Tibial nerve (tissue), 4 donors: ENCODE results near the gene C1QL2. TPM values are rescaled to one million over a fixed set of nuclear protein-coding genes. Genes with fewer than 3 reads are reported as not detected.

ENCODE experiments used
- DNase-seq, 2 donors: peaks; one replicate each; pipeline ENCODE4 v3.0.0-alpha.2; 2019; ENCODE audit warnings: low spot score in 2 of 2
- H3K27ac ChIP-seq, 4 donors: fragments of 200-600 bp; sonication (generic) in 3 of 4; one replicate each; pipeline ENCODE4 v1.5.1; 2017 to 2019; ENCODE audit warnings: mild to moderate bottlenecking in 1 of 4
- H3K27me3 ChIP-seq, 2 donors: fragments of 200-600 bp; sonication (generic) in 1 of 2; one replicate each; pipeline versions ENCODE4 v1.5.1 to v1.6.0; 2017 to 2019
- H3K36me3 ChIP-seq, 3 donors: fragments of 200-600 bp; sonication (generic); one replicate each; pipeline ENCODE4 v1.5.1; 2018 to 2019
- H3K4me1 ChIP-seq, 4 donors: fragments of 200-600 bp; sonication (generic) in 3 of 4; one replicate each; pipeline ENCODE4 v1.5.1; 2017 to 2019
- H3K4me3 ChIP-seq, 4 donors: fragments of 200-600 bp; sonication (generic) in 3 of 4; one replicate each; pipeline ENCODE4 v1.5.1; 2017 to 2019; ENCODE audit warnings: mild to moderate bottlenecking in 1 of 4, moderate library complexity in 1 of 4
- H3K9me3 ChIP-seq, 4 donors: fragments of 200-600 bp; sonication (generic) in 3 of 4; one replicate each; pipeline ENCODE4 v1.5.1; 2017 to 2019
- CTCF ChIP-seq, 5 experiments: fragments of 200-600 bp in 3 of 5; fragments of 450-650 bp in 2 of 5; sonication (generic) in 3 of 5; IDR thresholded peaks; one replicate each; pipeline ENCODE4 v1.5.1; 2016 to 2019; ENCODE audit warnings: antibody characterized with exemption in 5 of 5, mild to moderate bottlenecking in 3 of 5, moderate library complexity in 2 of 5
- EP300 ChIP-seq, 2 donors: sonication (generic); formaldehyde crosslinking; IDR thresholded peaks; one replicate each; pipeline ENCODE4 v1.6.1; 2017; ENCODE audit warnings: antibody characterized with exemption in 2 of 2, mild to moderate bottlenecking in 1 of 2
- POLR2A ChIP-seq, 2 donors: fragments of 450-650 bp; IDR thresholded peaks; one replicate each; pipeline ENCODE4 v1.6.1; 2017; ENCODE audit warnings: antibody characterized with exemption in 2 of 2, mild to moderate bottlenecking in 2 of 2, moderate library complexity in 2 of 2
- WGBS, 2 donors: methylation state at CpG; one replicate each; pipeline ENCODE4 v1.1.5; 2018; 5-methylcytosine and 5-hydroxymethylcytosine counted together
- total RNA-seq, 4 donors: library from RNA; depleted of rRNA; stranded (reverse); fragments of >200 nt; gene quantifications; one replicate each; pipeline ENCODE4 v1.1.0, GENCODE V29; 2016

C1QL2 gene
- total RNA-seq, 4 donors from 2014 or later, result not detected

- H3K9me3 ChIP-seq, result no peaks in the 10 kb centered on the region
- no peak for DNase-seq
- no peak overlapping the region for H3K4me3 ChIP-seq
- no peak overlapping the region for H3K27ac ChIP-seq
- H3K4me1 ChIP-seq, result peaks cover 0 to 34% (median 0%) of the 10 kb centered on the region in 4 donors
- TF ChIP-seq EP300 (IDR thresholded peaks at IDR 0.05) (no peak), CTCF (IDR thresholded peaks at IDR 0.05) (no peak), POLR2A (IDR thresholded peaks at IDR 0.05) (no peak)
- WGBS, 2 donors, result 54 to 72% methylated on average over 9 of the region's 9 CpGs
- H3K36me3 ChIP-seq, result no peaks in the 10 kb centered on the region
- peaks cover 0 to 44% of the 10 kb centered on the region in 2 donors for H3K27me3 ChIP-seq
Measured at GRCh38 chr2:119160361-119160990, 1.9 kb upstream of the C1QL2 start.

DNA sequence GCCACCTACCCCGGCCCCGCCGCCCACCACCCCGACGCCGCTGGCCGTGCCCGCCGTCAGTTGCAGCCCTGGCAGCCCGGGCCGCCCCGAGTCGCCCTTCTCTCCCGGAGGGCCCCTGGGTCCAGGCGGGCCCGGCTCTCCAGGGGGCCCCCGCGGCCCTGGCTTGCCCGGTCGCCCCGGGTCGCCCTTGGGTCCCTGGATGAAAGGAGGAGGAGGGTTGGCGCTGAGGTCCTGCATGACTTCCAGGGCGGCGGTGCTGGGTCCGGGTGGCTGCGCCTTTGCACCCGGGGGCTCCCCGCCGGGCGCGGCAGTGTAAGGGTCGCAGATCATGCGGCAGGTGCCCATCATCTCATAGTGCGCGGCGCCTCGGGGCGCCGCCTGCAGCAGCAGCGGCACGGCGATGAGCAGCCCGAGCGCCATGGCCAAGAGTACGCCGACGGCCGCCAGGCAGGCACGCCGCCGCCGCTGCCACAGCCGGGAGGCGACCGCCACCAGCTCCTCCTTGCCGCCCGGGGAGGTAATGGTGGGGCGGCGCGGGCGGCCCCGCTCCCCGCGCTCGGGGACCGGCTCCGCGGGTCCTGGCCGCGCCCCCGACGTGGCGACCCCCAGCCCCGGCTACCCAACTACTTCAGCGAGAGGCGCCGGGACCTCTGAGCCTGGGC, 570 bp downstream of the C1QL2 start:
- no peak for TF ChIP-seq CTCF (IDR thresholded peaks at IDR 0.05)
- TF ChIP-seq EP300 (IDR thresholded peaks at IDR 0.05), result no peak
- no peak for TF ChIP-seq POLR2A (IDR thresholded peaks at IDR 0.05)
- H3K4me3 ChIP-seq, result peak overlapping the region in 1 of 4 donors; percentile 1
- no peak overlapping the region for H3K27ac ChIP-seq
- no peaks in the 10 kb centered on the region for H3K9me3 ChIP-seq
- 1 to 4% methylated on average over 14 to 36 of the region's 78 CpGs for WGBS, 2 donors
- no peaks in the 10 kb centered on the region for H3K36me3 ChIP-seq
- peaks cover 0 to 69% of the 10 kb centered on the region in 2 donors for H3K27me3 ChIP-seq
- DNase-seq, result no peak
- peaks cover 0 to 36% (median 0%) of the 10 kb centered on the region in 4 donors for H3K4me1 ChIP-seq

GRCh38 chr2:119156891-119157773, 1.4 kb downstream of the C1QL2 start:
- Histone ChIP-seq H3K36me3 (no peaks in the 10 kb centered on the region), H3K4me1 (peaks cover 0 to 36% (median 0%) of the 10 kb centered on the region in 4 donors), H3K9me3 (no peaks in the 10 kb centered on the region), H3K27me3 (peaks cover 0 to 77% of the 10 kb centered on the region in 2 donors), H3K4me3 (no peak overlapping the region), H3K27ac (no peak overlapping the region)
- no peak for DNase-seq
- TF ChIP-seq EP300 (IDR thresholded peaks at IDR 0.05) (no peak), POLR2A (IDR thresholded peaks at IDR 0.05) (no peak), CTCF (IDR thresholded peaks at IDR 0.05) (no peak)
- 2 to 3% methylated on average over 52 to 58 of the region's 58 CpGs for WGBS, 2 donors

- TF ChIP-seq POLR2A (IDR thresholded peaks at IDR 0.05), result no peak
- no peak for TF ChIP-seq EP300 (IDR thresholded peaks at IDR 0.05)
- no peak for TF ChIP-seq CTCF (IDR thresholded peaks at IDR 0.05)
- H3K4me3 ChIP-seq, result no peak overlapping the region
Measured at GRCh38 chr2:119156105-119156890, 2.3 kb downstream of the C1QL2 start.

More at GRCh38 chr2:119156105-119156890, 2.3 kb downstream of the C1QL2 start:
- no peaks in the 10 kb centered on the region for H3K36me3 ChIP-seq
- WGBS, 2 donors, result 2 to 3% methylated on average over 30 to 40 of the region's 40 CpGs
- no peak overlapping the region for H3K27ac ChIP-seq
- peaks cover 0 to 36% (median 0%) of the 10 kb centered on the region in 4 donors for H3K4me1 ChIP-seq
- H3K9me3 ChIP-seq, result no peaks in the 10 kb centered on the region
- no peak for DNase-seq
- peaks cover 0 to 84% of the 10 kb centered on the region in 2 donors for H3K27me3 ChIP-seq
